ENCODE results near the gene PDCD4. TPM values are rescaled to one million over a fixed set of nuclear protein-coding genes. Genes with fewer than 3 reads are reported as not detected.

Gene PDCD4
- total RNA-seq, 1 experiment from 2014 or later, result 19.4 TPM

GRCh38 chr10:110931769-110932381 lies 60.1 kb downstream of the PDCD4 start:
- TF ChIP-seq EZH2 (IDR thresholded peaks at IDR 0.05; ENCODE audit: low read length, unreplicated experiment), result no peak
- BruUV-seq (replicated peaks), result no TSS peak

GRCh38 chr10:110932505-110933180 lies 60.9 kb downstream of the PDCD4 start:
- intact Hi-C loops (cut with micrococcal nuclease), result no loop called here
- DNase-seq (peak; percentile 56), ATAC-seq (peak; percentile 64)
- peaks cover 21% of the 10 kb centered on the region; the same call in 1 of the 2 replicates for H3K4me1 ChIP-seq (ENCODE audit: insufficient read depth, low read length)
- no peak overlapping the region for H3K4me3 ChIP-seq (ENCODE audit: low read length)
- H3K9ac ChIP-seq (ENCODE audit: low read length), result no peak overlapping the region
- ChIA-PET CTCF (no interaction called here), POLR2A (ENCODE audit: unreplicated experiment) (no interaction called here)
- H3K27ac ChIP-seq (ENCODE audit: low read length), result peak overlapping the region; percentile 15
- peaks cover 3% of the 10 kb centered on the region; the same call in 1 of the 2 replicates for H4K20me1 ChIP-seq (ENCODE audit: low read length)
- no peaks in the 10 kb centered on the region for H3K36me3 ChIP-seq (ENCODE audit: low read depth, low read length)
- no peaks in the 10 kb centered on the region for H3K27me3 ChIP-seq (ENCODE audit: low read length)
- no TSS peak for BruUV-seq (replicated peaks)
- peak overlapping the region; percentile 59 for H3K4me2 ChIP-seq (ENCODE audit: low read length)
- H3K79me2 ChIP-seq (ENCODE audit: low read length), result peaks cover 89% of the 10 kb centered on the region
- H3K9me3 ChIP-seq (ENCODE audit: low read length), result no peaks in the 10 kb centered on the region
- no peaks in the 10 kb centered on the region for H3K9me2 ChIP-seq (replicated peaks; ENCODE audit: low read length)
- no peaks in the 10 kb centered on the region for H3F3A ChIP-seq (ENCODE audit: low read length, unreplicated experiment)
- TF ChIP-seq EZH2phosphoT487 (IDR thresholded peaks at IDR 0.05; ENCODE audit: borderline replicate concordance, low read length) (no peak), EZH2 (IDR thresholded peaks at IDR 0.05; ENCODE audit: low read length, unreplicated experiment) (no peak)
- TF ChIP-seq, protein P1, sequence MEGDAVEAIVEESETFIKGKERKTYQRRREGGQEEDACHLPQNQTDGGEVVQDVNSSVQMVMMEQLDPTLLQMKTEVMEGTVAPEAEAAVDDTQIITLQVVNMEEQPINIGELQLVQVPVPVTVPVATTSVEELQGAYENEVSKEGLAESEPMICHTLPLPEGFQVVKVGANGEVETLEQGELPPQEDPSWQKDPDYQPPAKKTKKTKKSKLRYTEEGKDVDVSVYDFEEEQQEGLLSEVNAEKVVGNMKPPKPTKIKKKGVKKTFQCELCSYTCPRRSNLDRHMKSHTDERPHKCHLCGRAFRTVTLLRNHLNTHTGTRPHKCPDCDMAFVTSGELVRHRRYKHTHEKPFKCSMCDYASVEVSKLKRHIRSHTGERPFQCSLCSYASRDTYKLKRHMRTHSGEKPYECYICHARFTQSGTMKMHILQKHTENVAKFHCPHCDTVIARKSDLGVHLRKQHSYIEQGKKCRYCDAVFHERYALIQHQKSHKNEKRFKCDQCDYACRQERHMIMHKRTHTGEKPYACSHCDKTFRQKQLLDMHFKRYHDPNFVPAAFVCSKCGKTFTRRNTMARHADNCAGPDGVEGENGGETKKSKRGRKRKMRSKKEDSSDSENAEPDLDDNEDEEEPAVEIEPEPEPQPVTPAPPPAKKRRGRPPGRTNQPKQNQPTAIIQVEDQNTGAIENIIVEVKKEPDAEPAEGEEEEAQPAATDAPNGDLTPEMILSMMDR (conservative IDR thresholded peaks at IDR 0.05; ENCODE audit: low read depth, low read length), result no peak
- no peak overlapping the region for H2AFZ ChIP-seq (ENCODE audit: low read length)

More at GRCh38 chr10:110931769-110932381, 60.1 kb downstream of the PDCD4 start:
- no peaks in the 10 kb centered on the region for H3K27me3 ChIP-seq (ENCODE audit: low read length)
- peak overlapping the region; percentile 59; the same call in 1 of the 2 replicates for H3K4me2 ChIP-seq (ENCODE audit: low read length)
- no peaks in the 10 kb centered on the region for H3F3A ChIP-seq (ENCODE audit: low read length, unreplicated experiment)
- H3K27ac ChIP-seq (ENCODE audit: low read length), result peak overlapping the region; percentile 15; the same call in 1 of the 2 replicates
- intact Hi-C loops (cut with micrococcal nuclease), result no loop called here
- no peaks in the 10 kb centered on the region for H3K9me2 ChIP-seq (replicated peaks; ENCODE audit: low read length)
- no peaks in the 10 kb centered on the region for H3K9me3 ChIP-seq (ENCODE audit: low read length)
- ATAC-seq (no peak), DNase-seq (no peak)
- ChIA-PET POLR2A (ENCODE audit: unreplicated experiment) (no interaction called here), CTCF (no interaction called here)
- H3K4me3 ChIP-seq (ENCODE audit: low read length), result no peak overlapping the region
- H2AFZ ChIP-seq (ENCODE audit: low read length), result no peak overlapping the region
- peaks cover 89% of the 10 kb centered on the region for H3K79me2 ChIP-seq (ENCODE audit: low read length)
- H3K4me1 ChIP-seq (ENCODE audit: insufficient read depth, low read length), result peaks cover 21% of the 10 kb centered on the region; the same call in 1 of the 2 replicates
- no peak overlapping the region for H3K9ac ChIP-seq (ENCODE audit: low read length)
- no peaks in the 10 kb centered on the region for H3K36me3 ChIP-seq (ENCODE audit: low read depth, low read length)
- peaks cover 3% of the 10 kb centered on the region; the same call in 1 of the 2 replicates for H4K20me1 ChIP-seq (ENCODE audit: low read length)

DNA sequence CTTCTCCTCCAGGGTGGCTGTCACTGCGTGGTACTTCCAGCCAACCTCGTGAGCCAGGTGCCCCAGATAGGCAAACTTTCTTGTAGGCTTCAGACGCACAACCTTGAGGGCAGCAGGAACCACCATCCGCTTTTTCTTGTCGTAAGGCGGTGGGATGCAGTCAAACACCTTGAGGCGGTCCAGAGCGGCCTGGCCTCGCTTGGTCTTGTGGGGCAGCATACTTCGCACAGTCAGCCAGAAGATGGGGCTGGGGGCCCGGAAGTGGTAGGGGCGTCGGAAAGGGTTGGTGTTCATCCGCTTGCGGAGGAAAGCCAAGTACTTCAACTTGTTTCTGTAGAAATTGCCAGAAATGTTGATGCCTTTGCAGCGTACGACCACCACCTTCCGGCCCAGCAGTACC lies 65.0 kb downstream of the PDCD4 start:
- H3K27ac ChIP-seq (ENCODE audit: low read length), result no peak overlapping the region
- H3K27me3 ChIP-seq (ENCODE audit: low read length), result no peaks in the 10 kb centered on the region
- DNase-seq (no peak), ATAC-seq (no peak)
- TF ChIP-seq, protein P1 (conservative IDR thresholded peaks at IDR 0.05; ENCODE audit: low read depth, low read length), result no peak
- no peak for TF ChIP-seq EZH2 (IDR thresholded peaks at IDR 0.05; ENCODE audit: low read length, unreplicated experiment)
- no peak for TF ChIP-seq EZH2phosphoT487 (IDR thresholded peaks at IDR 0.05; ENCODE audit: borderline replicate concordance, low read length)
- H3K4me3 ChIP-seq (ENCODE audit: low read length), result no peak overlapping the region
- POLR2A ChIA-PET (ENCODE audit: unreplicated experiment), result no interaction called here
- H3K9me2 ChIP-seq (replicated peaks; ENCODE audit: low read length), result no peaks in the 10 kb centered on the region
- intact Hi-C loops (cut with micrococcal nuclease), result no loop called here
- no peaks in the 10 kb centered on the region for H3K9me3 ChIP-seq (ENCODE audit: low read length)
- no peaks in the 10 kb centered on the region for H3F3A ChIP-seq (ENCODE audit: low read length, unreplicated experiment)
- no peak overlapping the region for H3K4me2 ChIP-seq (ENCODE audit: low read length)
- no TSS peak for BruUV-seq (replicated peaks)
- peaks cover 63% of the 10 kb centered on the region for H3K79me2 ChIP-seq (ENCODE audit: low read length)
- H2AFZ ChIP-seq (ENCODE audit: low read length), result no peak overlapping the region
- H3K9ac ChIP-seq (ENCODE audit: low read length), result no peak overlapping the region
- H4K20me1 ChIP-seq (ENCODE audit: low read length), result 0 out of 2 replicates have a peak, but pooled peaks cover 3% of the 10 kb centered on the region
- CTCF ChIA-PET, result no interaction called here
- H3K4me1 ChIP-seq (ENCODE audit: insufficient read depth, low read length), result peaks cover 19% of the 10 kb centered on the region; the same call in 1 of the 2 replicates
- no peaks in the 10 kb centered on the region for H3K36me3 ChIP-seq (ENCODE audit: low read depth, low read length)
